Sigmoid colon (tissue), 4 donors: Measurements from ENCODE around the gene GEMIN4.

Source experiments
- EP300 ChIP-seq, 4 donors: sonication (generic); formaldehyde crosslinking; IDR thresholded peaks; one replicate each; pipeline ENCODE4 v1.6.1; 2017; ENCODE audit warnings: antibody characterized with exemption in 4 of 4
- POLR2AphosphoS5 ChIP-seq, 4 donors: sonication (generic); formaldehyde crosslinking; IDR thresholded peaks; one replicate each; pipeline ENCODE4 v1.6.1; 2017; ENCODE audit warnings: antibody characterized with exemption in 4 of 4
- TF ChIP-seq, protein P1 (sequence below), 4 experiments: fragments of 450-650 bp in 3 of 4; fragments of 200-600 bp in 1 of 4; IDR thresholded peaks; one replicate each; pipeline ENCODE4 v1.5.1; 2016 to 2019; ENCODE audit warnings: antibody characterized with exemption in 4 of 4, mild to moderate bottlenecking in 3 of 4, moderate library complexity in 2 of 4

DNA sequence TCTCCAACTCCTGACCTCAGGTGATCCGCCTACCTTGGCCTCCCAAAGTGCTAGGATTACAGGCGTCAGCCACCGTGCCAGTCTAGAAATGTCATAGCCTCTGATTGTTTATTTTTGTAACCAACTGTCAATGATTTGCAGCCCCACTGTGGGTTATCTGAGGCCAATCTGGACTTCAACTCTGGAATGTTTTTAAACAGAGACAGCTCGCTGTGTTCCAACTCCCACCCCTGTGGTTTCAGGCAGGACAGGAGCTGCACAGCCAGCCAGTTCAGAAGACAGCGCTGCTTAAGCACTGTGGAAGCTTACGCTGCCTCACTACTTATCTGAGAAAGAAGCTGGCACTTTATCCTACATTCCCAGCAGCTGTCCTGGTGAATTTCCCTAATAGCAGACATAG, 49.6 kb upstream of the GEMIN4 start:
- TF ChIP-seq, protein P1, sequence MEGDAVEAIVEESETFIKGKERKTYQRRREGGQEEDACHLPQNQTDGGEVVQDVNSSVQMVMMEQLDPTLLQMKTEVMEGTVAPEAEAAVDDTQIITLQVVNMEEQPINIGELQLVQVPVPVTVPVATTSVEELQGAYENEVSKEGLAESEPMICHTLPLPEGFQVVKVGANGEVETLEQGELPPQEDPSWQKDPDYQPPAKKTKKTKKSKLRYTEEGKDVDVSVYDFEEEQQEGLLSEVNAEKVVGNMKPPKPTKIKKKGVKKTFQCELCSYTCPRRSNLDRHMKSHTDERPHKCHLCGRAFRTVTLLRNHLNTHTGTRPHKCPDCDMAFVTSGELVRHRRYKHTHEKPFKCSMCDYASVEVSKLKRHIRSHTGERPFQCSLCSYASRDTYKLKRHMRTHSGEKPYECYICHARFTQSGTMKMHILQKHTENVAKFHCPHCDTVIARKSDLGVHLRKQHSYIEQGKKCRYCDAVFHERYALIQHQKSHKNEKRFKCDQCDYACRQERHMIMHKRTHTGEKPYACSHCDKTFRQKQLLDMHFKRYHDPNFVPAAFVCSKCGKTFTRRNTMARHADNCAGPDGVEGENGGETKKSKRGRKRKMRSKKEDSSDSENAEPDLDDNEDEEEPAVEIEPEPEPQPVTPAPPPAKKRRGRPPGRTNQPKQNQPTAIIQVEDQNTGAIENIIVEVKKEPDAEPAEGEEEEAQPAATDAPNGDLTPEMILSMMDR (IDR thresholded peaks at IDR 0.05) = no peak
- TF ChIP-seq EP300 (IDR thresholded peaks at IDR 0.05) (no peak), POLR2AphosphoS5 (IDR thresholded peaks at IDR 0.05) (no peak)
